ENCODE data around the gene NEDD4. TPM values are rescaled to one million over a fixed set of nuclear protein-coding genes. Genes with fewer than 3 reads are reported as not detected.
A peak's percentile ranks its signal among the peaks of the same experiment; 100 is the strongest.

Gene NEDD4
- total RNA-seq, 6 donors from 2014 or later = 8.4 to 18.8 (median 10.5) TPM

GRCh38 chr15:55928955-55929354 is 64.5 kb downstream of the NEDD4 start:
- Histone ChIP-seq H3K27me3 (no peaks in the 10 kb centered on the region), H3K27ac (no peak overlapping the region), H3K36me3 (no peaks in the 10 kb centered on the region), H3K4me3 (no peak overlapping the region), H3K9me3 (no peaks in the 10 kb centered on the region), H3K4me1 (no peaks in the 10 kb centered on the region)
- TF ChIP-seq EP300 (IDR thresholded peaks at IDR 0.05) (no peak), CTCF (IDR thresholded peaks at IDR 0.05) (no peak), POLR2A (IDR thresholded peaks at IDR 0.05) (no peak), POLR2AphosphoS5 (IDR thresholded peaks at IDR 0.05) (no peak)
- no peak for DNase-seq
- 71 to 86% methylated on average over 4 of the region's 4 CpGs for WGBS, 2 donors
- ATAC-seq (ENCODE audit: low FRiP score in 2 of 2) = no peak

- WGBS, 2 donors = 96 to 97% methylated on average over 4 of the region's 4 CpGs
- H3K36me3 ChIP-seq = no peaks in the 10 kb centered on the region
- H3K27me3 ChIP-seq = no peaks in the 10 kb centered on the region
- DNase-seq (no peak), ATAC-seq (ENCODE audit: low FRiP score in 2 of 2) (no peak)
- H3K9me3 ChIP-seq = no peaks in the 10 kb centered on the region
- TF ChIP-seq EP300 (IDR thresholded peaks at IDR 0.05) = no peak
- TF ChIP-seq POLR2AphosphoS5 (IDR thresholded peaks at IDR 0.05) = no peak
- TF ChIP-seq POLR2A (IDR thresholded peaks at IDR 0.05) = no peak
- TF ChIP-seq CTCF (IDR thresholded peaks at IDR 0.05) = no peak
- H3K4me3 ChIP-seq = no peak overlapping the region
- peaks cover 0 to 10% (median 4%) of the 10 kb centered on the region in 4 donors for H3K4me1 ChIP-seq
- H3K27ac ChIP-seq = no peak overlapping the region
Measured at GRCh38 chr15:55921744-55922143, 71.7 kb downstream of the NEDD4 start.

- Histone ChIP-seq H3K4me3 (no peak overlapping the region), H3K4me1 (peaks cover 0 to 13% (median 4%) of the 10 kb centered on the region in 4 donors), H3K36me3 (no peaks in the 10 kb centered on the region), H3K9me3 (no peaks in the 10 kb centered on the region), H3K27me3 (no peaks in the 10 kb centered on the region), H3K27ac (peak overlapping the region in 2 of 4 donors; percentile 14 to 71)
- no peak for DNase-seq
- TF ChIP-seq POLR2AphosphoS5 (IDR thresholded peaks at IDR 0.05) (peak in 1 of 2 donors; percentile 23), EP300 (IDR thresholded peaks at IDR 0.05) (peak in 2 of 4 donors; percentile 28 to 61), POLR2A (IDR thresholded peaks at IDR 0.05) (no peak), CTCF (IDR thresholded peaks at IDR 0.05) (peak; percentile 26 to 58 (median 44))
- peak in 1 of 2 donors; percentile 54 for ATAC-seq (ENCODE audit: low FRiP score in 2 of 2)
- 0% methylated on average over 1 of the region's 1 CpG for WGBS, 2 donors
Measured at GRCh38 chr15:55917881-55918296, 75.5 kb downstream of the NEDD4 start.

- DNase-seq = no peak
- Histone ChIP-seq H3K4me3 (no peak overlapping the region), H3K27ac (peak overlapping the region in 2 of 4 donors; percentile 20 to 71), H3K36me3 (no peaks in the 10 kb centered on the region), H3K4me1 (peaks cover 0 to 13% (median 4%) of the 10 kb centered on the region in 4 donors), H3K9me3 (no peaks in the 10 kb centered on the region), H3K27me3 (no peaks in the 10 kb centered on the region)
- TF ChIP-seq POLR2A (IDR thresholded peaks at IDR 0.05) = no peak
- no peak for TF ChIP-seq CTCF (IDR thresholded peaks at IDR 0.05)
- no peak for TF ChIP-seq POLR2AphosphoS5 (IDR thresholded peaks at IDR 0.05)
- TF ChIP-seq EP300 (IDR thresholded peaks at IDR 0.05) = no peak
- WGBS, 2 donors = 78 to 79% methylated on average over 11 of the region's 11 CpGs
- ATAC-seq (ENCODE audit: low FRiP score in 2 of 2) = no peak
Measured at GRCh38 chr15:55916666-55917409, 76.6 kb downstream of the NEDD4 start.

Data from upper lobe of left lung (tissue), 6 donors.